ENCODE results near the gene GIPC1.

DNA sequence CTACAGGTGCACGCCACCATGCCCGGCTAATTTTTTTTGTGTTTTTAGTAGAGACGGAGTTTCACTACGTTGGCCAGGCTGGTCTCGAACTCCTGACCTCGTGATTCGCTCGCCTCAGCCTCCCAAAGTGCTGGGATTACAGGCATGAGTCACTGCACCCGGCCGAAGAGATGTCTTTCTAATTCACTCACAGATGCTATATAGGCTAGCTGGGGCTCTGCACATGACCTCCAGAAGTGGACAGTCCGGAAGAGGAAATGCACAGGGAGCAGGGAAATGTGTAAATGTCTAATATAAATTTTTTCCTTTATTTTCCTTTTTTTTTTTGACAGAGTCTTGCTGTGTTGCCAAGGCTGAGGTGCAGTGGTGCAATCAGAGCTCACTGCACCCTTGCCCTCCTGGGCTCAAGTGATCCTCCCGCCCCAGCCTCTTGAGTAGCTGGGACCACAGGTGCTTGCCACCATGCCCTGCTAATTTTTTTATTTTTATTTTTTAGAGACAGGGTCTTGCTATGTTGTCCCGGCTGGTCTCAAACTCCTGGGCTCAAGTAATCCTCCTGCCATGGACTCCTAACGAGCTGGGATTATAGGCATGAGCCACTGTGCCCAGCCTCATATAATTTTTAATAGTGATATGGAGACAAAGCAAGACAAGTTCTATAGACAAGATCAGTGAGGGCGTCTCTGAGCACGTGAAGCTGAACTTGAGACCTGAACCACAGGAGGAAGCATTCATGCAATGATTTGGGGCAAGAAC lies 8.4 kb downstream of the GIPC1 start:
- TF ChIP-seq, protein P1, sequence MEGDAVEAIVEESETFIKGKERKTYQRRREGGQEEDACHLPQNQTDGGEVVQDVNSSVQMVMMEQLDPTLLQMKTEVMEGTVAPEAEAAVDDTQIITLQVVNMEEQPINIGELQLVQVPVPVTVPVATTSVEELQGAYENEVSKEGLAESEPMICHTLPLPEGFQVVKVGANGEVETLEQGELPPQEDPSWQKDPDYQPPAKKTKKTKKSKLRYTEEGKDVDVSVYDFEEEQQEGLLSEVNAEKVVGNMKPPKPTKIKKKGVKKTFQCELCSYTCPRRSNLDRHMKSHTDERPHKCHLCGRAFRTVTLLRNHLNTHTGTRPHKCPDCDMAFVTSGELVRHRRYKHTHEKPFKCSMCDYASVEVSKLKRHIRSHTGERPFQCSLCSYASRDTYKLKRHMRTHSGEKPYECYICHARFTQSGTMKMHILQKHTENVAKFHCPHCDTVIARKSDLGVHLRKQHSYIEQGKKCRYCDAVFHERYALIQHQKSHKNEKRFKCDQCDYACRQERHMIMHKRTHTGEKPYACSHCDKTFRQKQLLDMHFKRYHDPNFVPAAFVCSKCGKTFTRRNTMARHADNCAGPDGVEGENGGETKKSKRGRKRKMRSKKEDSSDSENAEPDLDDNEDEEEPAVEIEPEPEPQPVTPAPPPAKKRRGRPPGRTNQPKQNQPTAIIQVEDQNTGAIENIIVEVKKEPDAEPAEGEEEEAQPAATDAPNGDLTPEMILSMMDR (IDR thresholded peaks at IDR 0.05), result no peak
- no peak for TF ChIP-seq POLR2AphosphoS5 (IDR thresholded peaks at IDR 0.05)

Data from stomach (tissue), 4 donors.